Activated CD8-positive, alpha-beta memory T cell treated with anti-CD3 and anti-CD28 coated beads, Interleukin-2, amount 50 U/mL, for 24 hours (primary cell): ENCODE data around the gene CPA2.
"Not testable (repeated sequence)": the region's sequence is repeated elsewhere in the genome, so short reads cannot be mapped to it uniquely, and the experiment has no call there.

Experiments used
- DNase-seq: peaks from one replicate; pipeline ENCODE4 v3.0.0-alpha.2; 2020; ENCODE audit errors: extremely low read depth

CPA2 gene

DNA sequence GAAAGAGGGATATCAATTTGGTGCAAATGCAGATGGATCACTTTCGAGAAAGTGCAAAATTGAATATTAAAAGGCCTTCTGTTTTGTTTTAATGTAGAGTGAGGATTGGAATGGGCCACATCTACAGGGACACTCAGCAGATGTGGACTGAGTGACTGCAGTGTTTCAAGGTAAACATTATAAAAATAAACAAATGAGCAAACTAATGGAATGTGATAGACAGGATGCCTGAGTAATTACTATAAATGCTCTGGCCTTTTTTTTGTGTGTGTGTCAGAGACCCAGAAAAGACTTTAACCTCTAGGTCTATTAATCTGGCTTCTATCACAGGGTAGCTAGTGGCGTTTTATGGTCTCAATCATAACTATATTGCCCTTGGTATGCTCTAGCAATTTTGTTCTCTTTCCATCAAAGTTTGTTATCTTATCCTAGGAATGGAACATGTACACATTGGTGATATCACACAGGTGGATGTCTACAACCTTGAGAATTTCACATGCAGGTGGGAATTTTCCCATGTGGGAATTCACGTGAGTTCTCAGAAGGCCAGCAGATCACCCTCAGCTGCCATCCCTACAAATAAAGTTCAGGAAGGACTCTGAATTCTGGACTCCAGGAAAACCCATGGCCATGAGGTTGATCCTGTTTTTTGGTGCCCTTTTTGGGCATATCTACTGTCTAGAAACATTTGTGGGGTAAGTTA lies at the start of gene CPA2:
TSS of gene CPA2 (plus strand) at position 606 of the 703 bp plus-strand sequence. CDS start at position 625, 19 bp downstream.
- no peak for DNase-seq

DNA sequence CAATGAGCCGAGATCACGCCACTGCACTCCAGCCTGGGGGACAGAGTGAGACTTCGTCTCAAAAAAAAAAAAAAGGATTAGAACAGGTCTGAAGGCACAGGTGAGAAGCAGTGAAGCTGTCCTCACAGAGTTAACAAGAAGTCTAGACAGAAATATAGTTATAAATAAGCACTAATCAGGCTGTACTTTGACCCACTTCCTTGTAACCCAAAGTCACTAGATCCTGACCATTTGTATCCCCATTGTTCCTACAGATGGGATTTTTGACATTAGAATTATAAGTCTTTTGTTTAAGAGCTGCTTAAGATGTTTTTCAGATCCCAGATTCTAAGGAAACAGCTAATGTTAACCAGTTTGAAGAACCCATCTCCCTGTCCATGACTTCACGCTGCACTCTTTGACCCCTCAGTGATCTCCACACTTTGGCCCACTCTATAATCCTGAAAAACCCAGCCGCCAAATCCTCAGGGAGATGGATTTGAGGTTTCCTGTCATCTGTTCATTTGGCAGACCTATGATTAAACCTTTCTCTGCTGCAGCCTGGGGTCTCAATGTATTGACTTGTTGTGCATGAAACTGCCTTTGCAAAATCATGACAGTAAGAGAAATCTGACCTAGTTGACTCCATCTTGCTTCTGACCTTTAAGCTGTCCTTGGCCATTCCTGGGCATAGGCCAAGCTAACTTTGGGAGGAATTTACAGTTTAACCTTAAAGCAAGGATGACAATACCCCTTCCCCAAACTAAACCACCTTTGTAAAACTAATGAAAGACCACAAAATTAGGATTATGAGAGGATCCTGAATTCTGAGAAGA lies 47.6 kb upstream of the CPA2 start:
- DNase-seq = no peak

DNA sequence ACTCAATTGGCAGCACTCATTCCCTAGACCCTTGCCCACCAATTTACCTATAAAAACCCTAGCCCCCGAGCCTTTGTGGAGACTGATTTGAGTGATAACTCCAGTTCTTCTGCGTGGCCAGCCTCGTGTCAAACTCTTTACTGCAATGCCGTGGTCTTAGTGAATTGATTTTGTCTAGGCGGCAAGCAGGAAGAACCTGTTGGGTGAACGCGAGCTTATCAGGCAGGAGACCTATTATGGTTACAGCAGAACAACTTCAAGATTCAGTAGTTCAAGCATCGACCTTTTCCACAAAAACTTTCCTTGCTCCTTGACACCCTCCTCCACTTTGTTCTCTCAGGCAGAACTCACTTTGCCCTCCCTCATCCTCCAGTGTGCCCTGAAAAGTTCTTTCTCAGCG lies 46.8 kb upstream of the CPA2 start:
- DNase-seq = no peak

DNA sequence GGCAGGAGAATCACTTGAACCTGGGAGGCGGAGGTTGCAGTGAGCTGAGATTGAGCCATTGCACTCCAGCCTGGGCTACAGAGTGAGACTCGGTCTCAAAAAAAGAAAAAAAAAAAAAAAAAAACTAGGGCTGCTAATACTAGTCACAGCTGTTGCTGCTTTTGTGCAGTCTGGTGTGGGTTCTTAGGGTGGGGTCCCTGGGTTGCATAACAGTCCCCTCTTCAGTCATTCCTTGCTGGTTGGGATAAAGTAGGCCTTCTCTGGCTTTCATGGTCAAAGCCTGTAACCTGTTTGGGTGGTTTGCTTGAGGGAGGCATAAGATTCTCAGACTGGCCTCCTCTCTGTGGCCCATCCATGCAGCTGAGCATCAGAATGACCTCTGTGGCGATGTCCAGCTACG lies 44.9 kb upstream of the CPA2 start:
- no peak for DNase-seq

DNA sequence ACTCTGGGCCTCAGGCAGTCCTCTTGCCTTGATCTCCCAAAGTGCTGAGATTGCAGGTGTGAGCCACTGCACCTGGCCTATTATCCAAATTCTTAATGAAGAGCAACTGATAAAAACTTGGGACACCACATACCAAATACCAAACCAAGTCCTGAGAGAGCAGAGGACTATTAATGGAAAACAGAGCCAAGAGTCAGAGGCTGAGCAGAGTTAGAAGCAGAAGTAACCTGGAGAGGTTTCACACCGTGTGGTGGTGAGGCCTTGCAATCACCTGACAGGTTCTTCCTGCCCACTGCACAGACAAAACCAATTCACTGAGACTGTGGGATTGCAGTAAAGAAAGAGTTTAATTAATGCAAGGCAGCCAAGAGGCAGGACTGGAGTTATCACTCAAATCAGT lies 43.0 kb upstream of the CPA2 start:
- no peak for DNase-seq

DNA sequence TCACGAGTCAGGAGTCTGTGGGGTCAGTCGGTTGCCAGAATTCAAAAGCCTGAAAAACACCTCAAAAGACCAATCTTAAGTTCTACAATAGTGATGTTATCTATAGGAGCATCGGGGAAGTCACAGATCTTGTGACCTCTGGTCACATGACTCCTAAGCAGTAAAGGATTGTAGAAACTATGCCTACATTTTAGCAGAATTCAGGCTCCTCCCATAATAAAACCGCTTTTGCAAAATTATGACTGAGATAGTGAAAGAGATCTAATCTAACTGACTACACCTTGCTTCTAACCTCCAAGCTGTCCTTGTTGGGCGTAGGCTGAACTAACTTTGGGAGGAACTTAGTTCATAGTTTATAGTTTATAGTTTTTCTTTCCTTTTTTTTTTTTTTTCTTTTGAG lies 42.5 kb upstream of the CPA2 start:
- no peak for DNase-seq

DNA sequence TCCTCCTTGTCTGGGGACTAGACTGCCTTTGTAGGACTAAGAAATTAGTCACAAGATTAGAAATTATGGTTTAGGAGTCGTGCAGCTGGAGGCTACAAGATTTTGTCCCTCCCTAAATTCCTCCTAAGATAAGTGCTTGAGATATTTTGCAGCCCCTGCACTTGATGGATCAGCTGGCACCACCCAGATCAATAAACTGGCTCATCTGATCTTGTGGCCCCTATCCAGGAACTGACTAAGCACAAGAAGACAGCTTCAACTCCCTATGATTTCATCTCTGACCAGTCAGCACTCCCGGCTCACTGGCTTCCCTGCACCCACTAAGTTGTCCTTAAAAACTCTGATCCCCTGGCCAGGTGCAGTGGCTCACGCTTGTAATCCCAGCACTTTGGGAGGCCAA lies 41.7 kb upstream of the CPA2 start:
- DNase-seq = not testable (repeated sequence)

DNA sequence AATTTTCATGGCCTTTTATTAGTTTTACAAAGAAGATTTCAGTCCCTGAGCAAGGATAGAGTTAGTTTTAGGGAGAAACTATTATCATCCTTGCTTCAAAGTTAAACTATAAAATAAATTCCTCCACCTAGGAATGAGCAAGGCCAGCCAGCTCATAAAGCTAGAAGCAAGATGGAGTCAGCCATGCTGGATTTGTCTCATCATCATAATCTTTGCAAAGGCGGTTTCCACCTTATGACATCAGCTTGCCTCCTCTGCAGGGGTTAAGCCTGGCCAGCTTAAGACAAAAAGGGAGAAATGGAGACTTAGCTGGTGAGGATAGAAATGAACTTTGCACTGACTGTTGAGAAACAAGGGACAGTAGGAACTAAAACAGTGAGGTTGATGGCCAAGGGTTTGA lies 40.3 kb upstream of the CPA2 start:
- DNase-seq = no peak

DNA sequence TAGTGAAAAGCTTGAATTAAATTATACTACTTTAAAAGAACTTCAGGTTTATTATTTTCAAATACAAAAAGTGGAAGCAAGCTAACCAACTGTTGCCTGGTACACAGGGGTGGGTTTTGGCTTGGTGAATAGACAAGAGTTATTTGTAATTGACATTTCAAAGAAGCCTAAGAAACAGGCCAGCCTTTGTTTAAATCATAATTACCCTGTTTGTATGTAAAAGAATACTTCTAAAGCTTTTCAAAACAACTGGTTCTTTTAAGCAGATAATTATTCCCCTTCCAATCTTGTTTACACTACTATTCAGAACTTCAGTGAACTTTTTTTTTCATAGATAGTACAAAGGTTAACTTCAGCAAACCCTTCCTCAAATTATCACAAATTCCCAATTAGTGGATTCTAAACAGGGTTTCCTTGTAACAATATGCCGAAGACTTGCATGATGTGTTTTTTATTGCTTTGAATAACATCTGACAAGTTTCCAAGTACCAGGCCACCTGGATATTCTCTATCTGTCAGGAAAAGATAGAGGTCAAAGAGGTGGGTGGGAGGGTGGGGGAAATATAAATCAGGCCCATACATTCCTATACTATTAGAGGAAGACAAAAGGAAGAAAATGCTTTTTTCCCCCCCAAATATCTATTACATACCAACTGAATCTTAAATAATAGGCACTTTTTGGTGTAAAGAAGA lies 38.6 kb upstream of the CPA2 start:
- no peak for DNase-seq

DNA sequence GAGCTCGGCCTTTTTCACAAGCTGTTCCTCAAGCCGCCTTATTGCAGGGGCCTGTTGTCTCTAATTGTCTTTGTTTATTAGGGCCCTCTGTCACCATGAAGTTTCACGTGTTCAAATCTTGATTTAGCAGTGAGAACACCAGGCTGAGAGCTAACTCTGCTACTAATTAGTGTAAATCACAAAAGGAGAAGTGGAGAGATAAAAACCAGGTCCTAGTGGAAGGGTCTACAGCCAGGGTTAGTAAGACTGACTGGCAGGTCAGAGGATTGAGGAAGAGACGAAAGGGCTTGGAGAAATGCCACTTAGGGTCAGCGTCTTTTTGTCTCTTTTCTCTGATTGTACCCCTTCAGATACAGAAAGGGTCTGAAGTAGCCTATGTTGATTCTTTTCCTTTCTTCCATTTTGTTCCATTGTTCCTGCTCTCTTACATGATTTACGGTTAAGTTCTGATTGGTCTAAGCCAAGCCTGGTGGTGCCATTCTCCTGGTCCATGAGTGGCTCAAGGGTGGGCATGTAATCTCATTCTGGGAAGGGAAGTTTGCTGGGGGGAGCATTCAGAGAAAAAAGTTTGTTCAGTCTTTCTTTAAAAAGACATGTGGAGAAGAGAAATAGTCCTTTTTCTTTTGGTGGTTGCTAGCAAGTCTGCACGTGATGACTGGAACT lies 37.7 kb upstream of the CPA2 start:
- DNase-seq = no peak

DNA sequence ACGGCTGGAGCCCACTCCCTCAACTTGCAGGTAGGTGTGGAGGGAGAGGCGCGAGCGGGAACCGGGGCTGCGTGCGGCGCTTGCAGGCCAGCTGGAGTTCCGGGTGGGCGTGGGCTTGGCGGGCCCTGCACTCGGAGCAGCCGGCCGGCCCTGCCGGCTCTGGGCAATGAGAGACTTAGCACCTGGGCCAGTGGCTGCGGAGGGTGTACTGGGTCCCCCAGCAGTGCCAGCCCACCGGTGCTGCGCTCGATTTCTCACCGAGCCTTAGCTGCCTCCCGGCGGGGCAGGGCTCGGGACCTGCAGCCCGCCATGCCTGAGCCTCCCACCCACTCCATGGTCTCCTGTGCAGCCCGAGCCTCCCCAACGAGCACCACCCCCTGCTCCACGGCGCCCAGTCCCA lies 36.7 kb upstream of the CPA2 start:
- not testable (repeated sequence) for DNase-seq

DNA sequence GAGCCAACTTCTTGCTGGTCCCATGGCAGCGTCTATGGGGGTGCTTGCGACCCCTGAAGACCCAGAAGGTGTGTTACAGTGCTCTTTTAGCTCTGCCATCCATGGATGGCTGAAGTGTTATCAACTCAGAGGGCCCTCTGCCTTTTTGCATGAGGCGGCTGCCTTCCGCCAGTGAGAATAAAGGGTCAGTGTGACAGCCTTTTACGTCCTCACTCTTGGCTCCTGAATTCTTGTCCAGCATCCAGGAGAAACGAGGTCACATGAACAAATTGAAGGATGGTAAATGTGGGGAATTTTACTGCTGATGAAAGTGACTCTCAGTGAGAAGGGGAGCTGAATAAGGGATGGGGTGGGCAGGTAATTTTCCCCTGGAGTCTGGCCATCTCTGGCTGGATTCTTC lies 34.9 kb upstream of the CPA2 start:
- no peak for DNase-seq

DNA sequence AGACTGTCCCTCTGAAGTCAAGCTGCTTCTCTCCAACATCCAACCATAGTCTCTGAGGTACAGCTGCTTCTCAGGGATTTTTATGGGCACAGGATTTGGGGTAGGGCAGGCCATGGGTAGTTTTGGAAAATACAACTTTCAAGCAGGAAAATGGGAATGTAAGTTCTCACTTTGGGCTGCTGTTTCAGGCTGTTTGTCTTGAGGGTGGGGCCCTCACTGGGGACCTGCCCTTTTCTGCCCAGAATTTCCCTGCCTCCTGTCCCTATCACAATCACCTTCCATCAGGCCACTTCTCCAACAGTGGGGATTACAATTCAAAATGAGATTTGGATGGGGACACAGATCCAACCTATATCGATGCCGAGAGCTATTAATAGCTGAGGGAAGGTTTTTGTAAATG lies 34.5 kb upstream of the CPA2 start:
- no peak for DNase-seq

DNA sequence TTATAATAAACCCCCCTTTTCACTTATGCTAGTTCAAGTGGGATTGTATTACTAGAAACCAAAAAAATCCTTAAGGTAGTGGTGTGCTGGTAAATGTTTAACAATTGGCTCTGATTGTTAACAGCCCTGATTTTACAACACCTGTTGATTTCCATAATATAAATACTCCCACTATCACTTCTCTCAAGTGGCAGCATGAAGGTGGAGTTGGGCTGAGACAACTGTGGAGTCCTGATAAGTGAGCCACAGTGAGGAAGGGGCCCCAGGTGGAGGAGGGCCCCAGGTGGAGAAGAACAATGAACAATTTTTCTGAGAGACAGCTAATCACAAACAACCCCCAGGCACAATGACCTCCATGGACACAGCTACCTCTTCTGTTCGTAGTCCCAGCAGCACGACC lies 32.6 kb upstream of the CPA2 start:
- DNase-seq = no peak

DNA sequence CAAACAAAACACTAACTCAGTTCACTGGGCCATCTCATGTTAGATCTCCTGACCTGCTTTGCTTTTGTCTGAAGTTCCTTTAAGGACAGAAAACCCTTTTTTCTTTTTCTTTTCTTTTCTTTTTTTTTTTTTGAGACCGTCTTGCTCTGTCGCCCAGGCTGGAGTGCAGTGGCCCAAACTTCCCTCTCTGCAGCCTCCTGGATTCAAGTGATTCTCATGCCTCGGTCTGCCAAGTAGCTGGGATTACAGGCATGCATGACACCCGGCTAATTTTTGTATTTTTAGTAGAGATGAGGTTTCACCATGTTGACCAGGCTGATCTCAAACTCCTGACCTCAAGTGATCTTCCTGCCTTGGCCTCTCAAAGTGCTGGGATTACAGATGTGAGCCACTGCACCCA lies 30.3 kb upstream of the CPA2 start:
- not testable (repeated sequence) for DNase-seq

DNA sequence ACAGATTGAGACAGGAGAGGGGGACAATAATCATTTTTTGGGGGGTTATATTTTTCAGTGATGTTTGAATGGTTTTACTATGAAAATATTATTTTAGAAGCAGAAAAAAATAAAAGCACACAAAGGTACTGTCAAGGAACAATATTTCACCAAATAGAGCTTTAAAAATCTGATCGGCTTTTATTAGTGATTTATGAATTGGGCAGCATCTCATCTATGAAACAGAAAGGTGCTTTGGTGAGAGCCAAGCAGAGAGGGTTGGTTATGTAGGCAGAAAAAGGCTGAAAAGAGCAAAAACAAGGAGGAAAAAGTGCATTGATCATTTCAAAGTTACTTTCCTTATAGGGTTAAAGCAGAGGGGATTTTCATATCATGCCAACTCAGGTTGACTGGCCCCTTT lies 26.4 kb upstream of the CPA2 start:
- DNase-seq = no peak

DNA sequence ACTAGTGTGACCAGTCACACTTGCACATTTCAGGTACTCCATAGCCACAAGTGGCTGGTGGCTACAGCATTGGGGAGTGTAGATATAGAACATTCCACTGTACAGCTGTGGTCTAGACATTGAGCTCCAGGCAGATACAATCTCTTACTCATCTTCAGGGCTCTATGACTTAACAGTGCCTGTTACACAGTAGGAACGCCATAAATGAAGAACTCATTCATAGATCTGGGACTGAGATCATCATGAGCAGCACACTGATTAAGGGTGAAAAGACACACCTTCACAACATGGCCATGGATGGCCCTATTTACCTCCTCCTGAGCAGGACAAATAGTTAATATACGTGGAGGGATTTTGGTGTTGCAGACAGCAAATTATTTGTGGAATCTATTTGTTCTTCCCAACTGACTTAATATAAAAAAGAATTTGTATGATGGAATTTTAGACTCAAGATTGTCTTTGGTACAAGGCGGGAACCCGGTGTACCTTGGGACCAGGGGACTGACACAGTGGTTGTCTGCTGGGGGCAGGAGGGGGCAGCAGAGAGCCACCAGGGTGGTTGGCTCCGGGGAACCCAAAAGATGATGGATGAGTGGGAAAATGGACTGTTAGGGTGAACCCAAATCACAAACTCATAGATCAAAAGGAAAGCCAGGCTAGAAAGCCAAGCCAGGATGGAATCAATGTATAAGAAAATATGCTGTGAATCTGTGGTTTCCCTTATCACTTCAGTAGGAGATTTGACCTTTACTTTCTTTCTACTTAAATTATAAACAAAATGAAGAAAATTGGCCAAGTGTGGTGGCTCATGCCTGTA lies 24.3 kb upstream of the CPA2 start:
- DNase-seq = peak; percentile 4

DNA sequence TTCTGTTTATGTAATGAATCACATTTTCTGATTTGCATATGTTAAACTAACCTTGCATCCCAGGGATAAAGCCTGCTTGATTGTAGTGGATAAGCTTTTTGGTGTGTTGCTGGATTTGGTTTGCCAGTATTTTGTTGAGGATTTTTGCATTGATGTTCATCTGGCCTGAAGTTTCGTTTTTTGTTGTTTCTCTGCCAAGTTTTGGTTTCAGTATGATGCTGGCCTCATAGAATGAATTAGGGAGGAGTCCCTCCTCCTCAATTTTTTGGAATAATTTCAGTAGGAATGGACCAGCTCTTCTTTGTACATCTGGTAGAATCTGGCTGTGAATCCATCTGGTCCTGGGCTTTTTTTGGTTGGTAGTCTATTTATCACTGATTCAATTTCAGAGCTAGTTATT lies 23.2 kb upstream of the CPA2 start:
- DNase-seq = not testable (repeated sequence)

DNA sequence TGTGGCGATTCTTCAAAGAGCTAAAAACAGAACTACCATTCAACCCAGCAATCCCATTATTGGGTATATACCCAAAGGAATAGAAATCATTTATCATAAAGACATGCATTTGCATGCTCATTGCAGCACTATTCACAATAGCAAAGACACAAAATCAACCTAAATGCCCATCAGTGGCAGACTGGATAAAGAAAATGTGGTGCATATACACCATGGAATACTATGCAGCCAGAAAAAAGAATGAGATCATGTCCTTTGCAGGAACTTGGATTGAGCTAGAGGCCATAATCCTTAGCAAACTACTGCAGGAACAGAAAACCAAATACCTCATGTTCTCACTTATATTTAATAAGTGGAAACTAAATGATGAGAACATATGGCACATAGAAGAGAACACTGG lies 20.2 kb upstream of the CPA2 start:
- DNase-seq = not testable (repeated sequence)

DNA sequence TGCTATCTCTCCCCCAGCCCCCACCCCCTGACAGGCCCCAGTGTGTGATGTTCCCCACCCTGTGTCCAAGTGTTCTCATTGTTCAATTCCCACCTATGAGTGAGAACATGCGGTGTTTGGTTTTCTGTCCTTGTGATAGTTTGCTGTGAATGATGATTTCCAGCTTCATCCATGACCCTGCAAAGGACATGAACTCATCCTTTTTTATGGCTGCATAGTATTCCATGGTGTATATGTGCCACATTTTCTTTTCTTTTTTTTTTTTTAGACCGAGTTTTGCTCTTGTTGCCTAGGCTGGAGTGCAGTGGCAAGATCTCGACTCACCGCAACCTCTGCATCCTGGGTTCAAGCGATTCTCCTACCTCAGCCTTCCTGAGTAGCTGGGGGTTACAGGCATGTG lies 17.8 kb upstream of the CPA2 start:
- DNase-seq = not testable (repeated sequence)

DNA sequence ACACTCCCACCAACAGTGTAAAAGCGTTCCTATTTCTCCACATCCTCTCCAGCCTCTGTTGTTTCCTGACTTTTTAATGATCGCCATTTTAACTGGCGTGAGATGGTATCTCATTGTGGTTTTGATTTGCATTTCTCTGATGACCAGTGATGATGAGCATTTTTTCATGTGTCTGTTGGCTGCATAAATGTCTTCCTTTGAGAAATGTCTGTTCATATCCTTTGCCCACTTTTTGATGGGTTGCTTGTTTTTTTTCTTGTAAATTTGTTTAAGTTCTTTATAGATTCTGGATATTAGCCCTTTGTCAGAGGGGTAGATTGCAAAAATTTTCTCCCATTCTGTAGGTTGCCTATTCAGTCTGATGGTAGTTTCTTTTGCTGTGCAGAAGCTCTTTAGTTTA lies 17.0 kb upstream of the CPA2 start:
- DNase-seq = not testable (repeated sequence)
